ENCODE results near the gene ALX4.

Gene ALX4

GRCh38 chr11:44267006-44267749 lies 42.8 kb downstream of the ALX4 start:
- Histone ChIP-seq H4K20me1 (ENCODE audit: insufficient read depth, low read length) (0 out of 2 replicates have a peak, but pooled peaks cover 4% of the 10 kb centered on the region), H3K9ac (ENCODE audit: low read depth, low read length) (no peak overlapping the region), H3K4me1 (ENCODE audit: insufficient read depth, low read length) (no peaks in the 10 kb centered on the region), H3K4me2 (ENCODE audit: insufficient read depth, low read length) (no peak overlapping the region), H3K27me3 (ENCODE audit: insufficient read depth, low read length, poor library complexity) (no peaks in the 10 kb centered on the region), H3K79me2 (ENCODE audit: insufficient read depth, low read length) (no peaks in the 10 kb centered on the region), H3K4me3 (ENCODE audit: low read depth in 1 of 2, low read length in 2 of 2) (no peak overlapping the region), H3K36me3 (ENCODE audit: insufficient read depth, low read length) (no peaks in the 10 kb centered on the region), H3K9me3 (ENCODE audit: insufficient read depth, low read length, severe bottlenecking) (no peaks in the 10 kb centered on the region), H2AFZ (ENCODE audit: low read depth, low read length) (no peak overlapping the region), H3K27ac (ENCODE audit: low read length) (no peak overlapping the region)
- DNase-seq, result no peak
- TF ChIP-seq CTCF (IDR thresholded peaks at IDR 0.05; ENCODE audit: borderline replicate concordance, extremely low read depth, low read length, poor library complexity, severe bottlenecking), result no peak
- TF ChIP-seq EZH2 (IDR thresholded peaks at IDR 0.05; ENCODE audit: borderline replicate concordance, low read depth, low read length, severe bottlenecking), result no peak
- ATAC-seq (ENCODE audit: insufficient read depth, low read depth), result no peak

GRCh38 chr11:44266056-44266780 lies 43.7 kb downstream of the ALX4 start:
- Histone ChIP-seq H3K27ac (ENCODE audit: low read length) (no peak overlapping the region), H3K9me3 (ENCODE audit: insufficient read depth, low read length, severe bottlenecking) (no peaks in the 10 kb centered on the region), H3K27me3 (ENCODE audit: insufficient read depth, low read length, poor library complexity) (no peaks in the 10 kb centered on the region), H4K20me1 (ENCODE audit: insufficient read depth, low read length) (0 out of 2 replicates have a peak, but pooled peaks cover 4% of the 10 kb centered on the region), H3K36me3 (ENCODE audit: insufficient read depth, low read length) (no peaks in the 10 kb centered on the region), H3K9ac (ENCODE audit: low read depth, low read length) (no peak overlapping the region), H3K4me2 (ENCODE audit: insufficient read depth, low read length) (no peak overlapping the region), H3K79me2 (ENCODE audit: insufficient read depth, low read length) (no peaks in the 10 kb centered on the region), H3K4me1 (ENCODE audit: insufficient read depth, low read length) (no peaks in the 10 kb centered on the region), H2AFZ (ENCODE audit: low read depth, low read length) (no peak overlapping the region), H3K4me3 (ENCODE audit: low read depth in 1 of 2, low read length in 2 of 2) (no peak overlapping the region)
- TF ChIP-seq EZH2 (IDR thresholded peaks at IDR 0.05; ENCODE audit: borderline replicate concordance, low read depth, low read length, severe bottlenecking) (no peak), CTCF (IDR thresholded peaks at IDR 0.05; ENCODE audit: borderline replicate concordance, extremely low read depth, low read length, poor library complexity, severe bottlenecking) (no peak)
- DNase-seq (no peak), ATAC-seq (ENCODE audit: insufficient read depth, low read depth) (no peak)

GRCh38 chr11:44264761-44265160 lies 45.2 kb downstream of the ALX4 start:
- H4K20me1 ChIP-seq (ENCODE audit: insufficient read depth, low read length), result 0 out of 2 replicates have a peak, but pooled peaks cover 4% of the 10 kb centered on the region
- H3K9ac ChIP-seq (ENCODE audit: low read depth, low read length), result no peak overlapping the region
- no peak for TF ChIP-seq CTCF (IDR thresholded peaks at IDR 0.05; ENCODE audit: borderline replicate concordance, extremely low read depth, low read length, poor library complexity, severe bottlenecking)
- TF ChIP-seq EZH2 (IDR thresholded peaks at IDR 0.05; ENCODE audit: borderline replicate concordance, low read depth, low read length, severe bottlenecking), result no peak
- H3K27me3 ChIP-seq (ENCODE audit: insufficient read depth, low read length, poor library complexity), result no peaks in the 10 kb centered on the region
- no peak for DNase-seq
- no peak overlapping the region for H3K27ac ChIP-seq (ENCODE audit: low read length)
- no peaks in the 10 kb centered on the region for H3K4me1 ChIP-seq (ENCODE audit: insufficient read depth, low read length)
- H3K79me2 ChIP-seq (ENCODE audit: insufficient read depth, low read length), result no peaks in the 10 kb centered on the region
- no peak overlapping the region for H3K4me2 ChIP-seq (ENCODE audit: insufficient read depth, low read length)
- ATAC-seq (ENCODE audit: insufficient read depth, low read depth), result no peak
- H3K4me3 ChIP-seq (ENCODE audit: low read depth in 1 of 2, low read length in 2 of 2), result no peak overlapping the region
- H2AFZ ChIP-seq (ENCODE audit: low read depth, low read length), result no peak overlapping the region
- no peaks in the 10 kb centered on the region for H3K9me3 ChIP-seq (ENCODE audit: insufficient read depth, low read length, severe bottlenecking)
- no peaks in the 10 kb centered on the region for H3K36me3 ChIP-seq (ENCODE audit: insufficient read depth, low read length)

All from DND-41 (cell line).